OCI-LY7 (cell line): Measurements from ENCODE around the gene B3GAT1. TPM values are rescaled to one million over a fixed set of nuclear protein-coding genes. Genes with fewer than 3 reads are reported as not detected.

Experiments used
- BruUV-seq: library from RNA; stranded (reverse); fragments of 400-500 nt; replicated peaks from 2 replicates; lab custom pipeline; 2021; lab: Mats Ljungman, UMichigan
- CTCF ChIA-PET: fragments of 300-600 bp; sonication (Branson Sonifier 250); formaldehyde crosslinking; loops from one replicate; lab custom pipeline; 2022; ENCODE audit warnings: antibody characterized with exemption; ENCODE audit not compliant: unreplicated experiment; lab: Charles Lee
- POLR2A ChIA-PET: fragments of 300-600 bp; sonication (Branson Sonifier 250); formaldehyde crosslinking; loops from one replicate; lab custom pipeline; 2022; ENCODE audit warnings: antibody characterized with exemption; lab: Charles Lee
- DNase-seq: peaks from one replicate; pipeline ENCODE4 v3.0.0-alpha.2; 2015; ENCODE audit warnings: low spot score
- H2AFZ ChIP-seq: fragments of 200-600 bp; sonication (generic), shearing (Covaris generic); 2 replicates; pipeline ENCODE4 v1.6.1; 2014; ENCODE audit warnings: mild to moderate bottlenecking, antibody characterized with exemption, low read length, moderate library complexity
- H3K27ac ChIP-seq: fragments of 200-600 bp; sonication (generic); 2 replicates; pipeline ENCODE4 v1.5.1; 2014; ENCODE audit warnings: mixed run types, low read depth, mild to moderate bottlenecking, moderate library complexity, low read length, inconsistent platforms; ENCODE audit not compliant: poor library complexity, severe bottlenecking
- H3K36me3 ChIP-seq: fragments of 200-600 bp; sonication (generic); 2 replicates; pipeline ENCODE4 v1.6.1; 2014; ENCODE audit warnings: mild to moderate bottlenecking, antibody characterized with exemption, low read length, moderate library complexity, mixed read lengths; ENCODE audit not compliant: insufficient read depth
- H3K4me1 ChIP-seq: fragments of 200-600 bp; sonication (generic); 2 replicates; pipeline ENCODE4 v1.5.1; 2014; ENCODE audit warnings: mild to moderate bottlenecking, low read length; ENCODE audit not compliant: insufficient read depth, poor library complexity, severe bottlenecking
- H3K4me2 ChIP-seq: fragments of 200-600 bp; sonication (generic); 2 replicates; pipeline ENCODE4 v1.6.1; 2014; ENCODE audit warnings: mild to moderate bottlenecking, low read length
- H3K4me3 ChIP-seq: fragments of 200-600 bp; sonication (generic); 2 replicates; pipeline ENCODE4 v1.5.1; 2014; ENCODE audit warnings: mild to moderate bottlenecking, low read depth, low read length; ENCODE audit not compliant: poor library complexity, severe bottlenecking
- H3K79me2 ChIP-seq: fragments of 200-600 bp; sonication (generic); 2 replicates; pipeline ENCODE4 v1.6.1; 2016; ENCODE audit warnings: low read depth, mild to moderate bottlenecking, low read length, moderate library complexity, mixed read lengths; ENCODE audit not compliant: insufficient read depth
- H3K9me2 ChIP-seq: fragments of 200-600 bp; sonication (generic); 2 replicates; pipeline ENCODE4 v1.6.1; 2016; ENCODE audit warnings: mild to moderate bottlenecking, low read length, mixed read lengths; ENCODE audit not compliant: insufficient read depth
- H3K9me3 ChIP-seq: fragments of 200-600 bp; sonication (generic); 2 replicates; pipeline ENCODE4 v1.6.1; 2014; ENCODE audit warnings: mild to moderate bottlenecking, mixed run types, low read length, mixed read lengths
- H4K20me1 ChIP-seq: fragments of 200-600 bp; sonication (generic); 2 replicates; pipeline ENCODE4 v1.6.1; 2014; ENCODE audit warnings: mild to moderate bottlenecking, antibody characterized with exemption, low read length, moderate library complexity, mixed read lengths; ENCODE audit not compliant: insufficient read depth
- CTCF ChIP-seq: fragments of 200-600 bp; sonication (generic); conservative IDR thresholded peaks from 2 replicates; pipeline ENCODE4 v1.5.1; 2014; ENCODE audit warnings: mild to moderate bottlenecking, antibody characterized with exemption, low read length, moderate library complexity, mixed read lengths
- EZH2phosphoT487 ChIP-seq: fragments of 200-600 bp; sonication (generic); IDR thresholded peaks from 2 replicates; pipeline ENCODE4 v1.6.1; 2018; ENCODE audit warnings: low read depth, borderline replicate concordance, mild to moderate bottlenecking, mixed run types, antibody characterized with exemption, low read length, moderate library complexity, mixed read lengths
- intact Hi-C: fragments of 100-400 bp; cut with micrococcal nuclease; formaldehyde crosslinking; loops from one replicate; pipeline ENCODE4 v1.10.0; 2022; ENCODE audit not compliant: unreplicated experiment
- total RNA-seq, 2 experiments: library from RNA; depleted of rRNA in 1 of 2; stranded (reverse); fragments of >200 nt in 1 of 2; shearing (Covaris generic) in 1 of 2; gene quantifications; 2 replicates each; pipeline ENCODE4 v1.2.3, GENCODE V29; 2014 to 2022

Gene B3GAT1
- total RNA-seq, 2 experiments from 2014 or later, result not detected

GRCh38 chr11:134374171-134374570 is 37.9 kb downstream of the B3GAT1 start:
- Histone ChIP-seq H2AFZ (no peak overlapping the region), H3K4me2 (no peak overlapping the region), H3K79me2 (no peaks in the 10 kb centered on the region), H3K4me3 (no peak overlapping the region), H3K36me3 (no peaks in the 10 kb centered on the region), H3K9me2 (no peaks in the 10 kb centered on the region), H3K9me3 (no peaks in the 10 kb centered on the region), H4K20me1 (no peaks in the 10 kb centered on the region), H3K27ac (no peak overlapping the region), H3K4me1 (no peaks in the 10 kb centered on the region)
- TF ChIP-seq CTCF, result no peak
- TF ChIP-seq EZH2phosphoT487, result no peak
- ChIA-PET CTCF (no interaction called here), POLR2A (no interaction called here)
- intact Hi-C loops, result no loop called here
- no TSS peak for BruUV-seq
- DNase-seq, result no peak

GRCh38 chr11:134373591-134374052 is 38.4 kb downstream of the B3GAT1 start:
- Histone ChIP-seq H3K9me3 (no peaks in the 10 kb centered on the region), H3K4me3 (no peak overlapping the region), H3K36me3 (no peaks in the 10 kb centered on the region), H3K9me2 (no peaks in the 10 kb centered on the region), H3K79me2 (no peaks in the 10 kb centered on the region), H2AFZ (no peak overlapping the region), H3K27ac (no peak overlapping the region), H3K4me2 (no peak overlapping the region), H3K4me1 (no peaks in the 10 kb centered on the region), H4K20me1 (no peaks in the 10 kb centered on the region)
- DNase-seq, result no peak
- BruUV-seq, result no TSS peak
- CTCF ChIA-PET, result no interaction called here
- POLR2A ChIA-PET, result no interaction called here
- intact Hi-C loops, result no loop called here
- no peak for TF ChIP-seq EZH2phosphoT487
- no peak for TF ChIP-seq CTCF

- DNase-seq, result no peak
- Histone ChIP-seq H4K20me1 (no peaks in the 10 kb centered on the region), H3K9me3 (no peaks in the 10 kb centered on the region), H3K79me2 (no peaks in the 10 kb centered on the region), H2AFZ (no peak overlapping the region), H3K4me3 (no peak overlapping the region), H3K4me1 (no peaks in the 10 kb centered on the region), H3K9me2 (no peaks in the 10 kb centered on the region), H3K36me3 (no peaks in the 10 kb centered on the region), H3K27ac (no peak overlapping the region), H3K4me2 (no peak overlapping the region)
- ChIA-PET POLR2A (no interaction called here), CTCF (no interaction called here)
- intact Hi-C loops, result no loop called here
- BruUV-seq, result no TSS peak
- no peak for TF ChIP-seq CTCF
- no peak for TF ChIP-seq EZH2phosphoT487
Observed at GRCh38 chr11:134372961-134373360, 39.1 kb downstream of the B3GAT1 start.
